Ishikawa (cell line): Measurements from ENCODE around the gene USPL1.

Experiments used
- CEBPB ChIP-seq: IDR thresholded peaks from 2 replicates; pipeline ENCODE4 v1.6.1; 2012
- CREB1 ChIP-seq: IDR thresholded peaks from 2 replicates; pipeline ENCODE4 v1.6.1; 2012; ENCODE audit warnings: low read depth
- MAX ChIP-seq: IDR thresholded peaks from 2 replicates; pipeline ENCODE4 v1.6.1; 2012
- RAD21 ChIP-seq: IDR thresholded peaks from 2 replicates; pipeline ENCODE4 v1.6.1; 2012; ENCODE audit warnings: low read depth
- REST ChIP-seq: IDR thresholded peaks from 2 replicates; pipeline ENCODE4 v1.6.1; 2012; ENCODE audit warnings: low read depth, mild to moderate bottlenecking
- TAF1 ChIP-seq: IDR thresholded peaks from 2 replicates; pipeline ENCODE4 v1.6.1; 2012; ENCODE audit warnings: low read depth, mild to moderate bottlenecking
- TCF12 ChIP-seq: IDR thresholded peaks from 2 replicates; pipeline ENCODE4 v1.6.1; 2012; ENCODE audit warnings: low read depth
- USF1 ChIP-seq: IDR thresholded peaks from 2 replicates; pipeline ENCODE4 v1.6.1; 2012

- TF ChIP-seq CEBPB (no peak), TCF12 (no peak), REST (no peak), MAX (no peak), RAD21 (no peak), USF1 (no peak), CREB1 (no peak), TAF1 (no peak)
Measured at GRCh38 chr13:30622551-30622950, 4.8 kb downstream of the USPL1 start.
